ENCODE measurements around the gene TMEM247.

- TF ChIP-seq ZBTB4 (CRISPR knock-in tag; IDR thresholded peaks at IDR 0.05) (no peak), STAT1 (conservative IDR thresholded peaks at IDR 0.05) (no peak), ATF3 (IDR thresholded peaks at IDR 0.05; ENCODE audit: borderline replicate concordance, extremely low read depth, low read depth, low read length) (no peak), MAX (IDR thresholded peaks at IDR 0.05; ENCODE audit: low read depth, low read length) (no peak), BMI1 (IDR thresholded peaks at IDR 0.05; ENCODE audit: borderline replicate concordance) (no peak), POLR2A (IDR thresholded peaks at IDR 0.05; ENCODE audit: low read depth, low read length) (no peak)
Measured at GRCh38 chr2:46498681-46499080, 19.3 kb downstream of the TMEM247 start.

All from GM12878 (cell line).